ENCODE results near the gene NAGA.
A peak's percentile ranks its signal among the peaks of the same experiment; 100 is the strongest.

NAGA gene

DNA sequence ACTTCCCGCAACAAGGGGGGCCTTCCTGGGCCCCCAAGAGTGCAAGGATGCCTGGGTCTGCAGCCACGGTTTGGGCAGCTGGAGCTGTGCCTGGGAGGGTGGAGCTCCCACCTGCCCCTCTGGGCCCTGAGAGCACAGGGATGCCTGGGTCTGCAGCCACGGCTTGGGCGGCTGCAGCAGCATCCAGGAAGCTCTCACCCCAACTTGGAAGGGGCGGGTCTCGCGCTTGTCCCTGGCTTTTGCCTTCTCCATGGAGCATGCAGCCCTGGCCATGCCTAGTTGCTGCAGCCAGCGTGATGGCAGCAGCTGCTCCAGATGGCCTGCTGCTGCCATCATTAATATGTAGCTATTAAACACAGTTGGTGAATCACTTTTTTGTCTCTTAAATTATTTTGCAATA lies 35.4 kb downstream of the NAGA start:
- DNase-seq, result no peak

- no peak for DNase-seq
These were observed 37.1 kb downstream of the NAGA start for GRCh38 chr22:42033263-42034181.

DNA sequence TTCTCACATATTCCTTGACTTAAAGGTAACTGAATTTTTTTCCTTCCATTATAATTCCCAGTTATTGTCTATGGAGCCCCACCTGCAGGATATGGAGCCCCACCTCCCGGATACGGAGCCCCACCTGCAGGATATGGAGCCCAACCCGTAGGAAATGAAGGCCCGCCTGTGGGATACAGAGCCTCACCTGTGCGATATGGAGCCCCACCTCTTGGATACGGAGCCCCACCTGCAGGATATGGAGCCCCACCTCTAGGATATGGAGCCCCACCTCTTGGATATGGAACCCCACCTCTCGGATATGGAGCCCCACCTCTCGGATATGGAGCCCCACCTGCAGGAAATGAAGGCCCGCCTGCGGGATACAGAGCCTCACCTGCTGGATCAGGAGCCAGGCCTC lies 43.9 kb downstream of the NAGA start:
- DNase-seq, result no peak

DNA sequence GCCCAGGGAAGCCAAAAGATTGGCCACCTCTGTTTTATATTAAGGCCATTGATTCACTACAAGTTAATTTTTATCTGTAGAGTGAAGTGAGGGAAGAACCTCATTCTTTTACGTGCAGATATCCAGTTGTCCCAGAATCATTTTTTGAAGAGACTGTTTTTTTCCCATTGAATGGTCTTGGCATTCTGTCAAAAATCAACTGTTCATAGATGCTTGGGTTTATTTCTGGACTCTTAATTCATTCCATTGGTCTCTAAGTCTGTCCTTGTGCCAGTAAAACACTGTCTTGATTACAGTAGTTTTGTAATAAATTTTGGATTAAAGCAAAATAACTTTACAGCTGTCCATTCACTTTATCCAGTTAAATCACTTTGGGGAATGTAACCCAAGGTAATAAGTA lies 45.2 kb downstream of the NAGA start:
- DNase-seq, result no peak

DNA sequence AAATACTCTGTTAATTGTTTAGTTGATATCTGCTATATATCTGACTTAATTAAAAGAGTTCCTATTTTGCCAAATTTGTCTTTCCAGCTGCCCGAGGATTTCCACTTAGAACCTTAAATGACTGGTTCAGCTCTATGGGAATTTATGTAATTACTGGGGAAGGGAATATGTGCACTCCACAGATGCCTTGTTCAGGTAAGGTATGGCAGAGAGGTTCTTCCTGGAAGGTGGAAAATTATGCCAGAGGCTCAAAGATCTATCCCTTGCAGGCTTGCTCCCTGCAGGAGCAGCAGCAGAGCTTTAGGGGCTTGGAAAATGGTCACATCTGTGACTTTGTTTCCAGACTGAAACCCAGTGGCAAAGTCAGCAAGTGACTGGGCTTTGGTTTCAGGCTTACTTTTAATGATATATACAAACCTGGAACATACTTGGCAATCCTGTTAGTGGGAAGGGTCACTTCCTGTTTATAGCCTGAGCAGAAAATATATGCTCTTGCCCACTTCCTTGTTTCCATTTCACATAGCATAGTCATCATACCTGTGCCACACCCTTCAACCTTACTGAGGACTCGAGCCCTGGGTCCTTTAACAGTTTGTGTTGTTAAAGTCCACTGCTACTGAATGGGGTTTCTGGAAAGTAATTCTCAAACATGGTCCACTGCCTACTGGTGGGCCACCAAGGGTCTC lies 48.3 kb downstream of the NAGA start:
- DNase-seq, result peak in 2 of 3 donors; percentile 7 to 38

- DNase-seq, result no peak
These were observed 49.0 kb downstream of the NAGA start for GRCh38 chr22:42021571-42021970.

DNA sequence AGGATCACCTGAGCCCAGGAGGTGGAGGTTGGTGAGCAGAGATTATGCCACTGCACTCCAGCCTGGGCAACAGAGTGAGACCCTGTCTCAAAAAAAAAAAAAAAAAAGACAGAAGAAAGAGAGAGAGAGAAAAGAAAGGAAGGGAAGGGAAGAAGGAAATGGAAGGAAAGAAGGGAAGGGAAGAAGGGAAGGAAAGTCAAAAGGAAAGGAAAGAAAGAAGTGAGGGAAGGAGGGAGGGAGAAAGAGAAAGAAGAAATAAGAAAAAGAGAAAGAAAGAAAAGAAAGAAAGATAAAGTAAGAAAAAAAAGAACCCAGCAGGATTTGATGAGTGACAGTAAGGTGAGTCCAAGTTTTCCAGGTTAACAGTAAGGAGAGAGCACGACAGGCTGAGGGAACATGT lies 52.4 kb downstream of the NAGA start:
- DNase-seq, result no peak

- no peak for DNase-seq
These were observed 54.5 kb downstream of the NAGA start for GRCh38 chr22:42016111-42016510.

DNA sequence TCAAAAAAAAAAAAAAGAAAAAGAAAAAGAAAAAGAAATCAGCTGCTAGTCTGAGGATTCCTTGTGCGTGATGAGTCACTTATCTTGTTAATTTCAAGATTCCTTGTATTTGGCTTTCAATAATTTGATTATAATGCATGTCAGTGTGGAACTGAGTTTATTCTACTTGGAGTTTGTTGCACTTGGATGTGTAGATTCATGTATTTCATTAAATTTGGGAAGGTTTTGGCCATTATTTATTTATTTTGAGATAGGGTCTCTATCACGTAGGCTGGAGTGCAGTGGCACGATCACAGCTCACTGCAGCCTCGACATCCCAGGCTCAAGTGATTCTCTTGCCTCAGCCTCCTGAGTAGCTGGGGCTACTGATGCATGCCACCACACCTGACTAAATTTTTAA lies 57.2 kb downstream of the NAGA start:
- no peak for DNase-seq

DNA sequence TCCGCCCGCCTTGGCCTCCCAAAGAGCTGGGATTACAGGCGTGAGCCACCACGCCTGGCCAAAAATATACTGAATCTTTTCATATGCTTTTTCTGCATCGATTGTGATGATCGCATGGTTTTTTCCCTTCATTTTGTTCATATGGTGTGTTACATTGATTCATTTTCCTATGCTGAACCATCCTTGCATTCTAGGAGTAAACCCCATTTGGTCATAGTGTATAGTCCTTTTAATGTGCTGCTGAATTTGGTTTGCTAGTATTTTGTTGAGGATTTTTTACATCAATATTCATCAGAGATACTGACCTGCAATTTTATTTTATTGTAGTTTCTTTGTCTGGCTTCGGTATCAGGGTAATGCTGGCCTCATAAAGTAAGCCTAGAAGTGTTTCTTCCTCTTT lies 59.8 kb downstream of the NAGA start:
- DNase-seq, result no peak

Data from suppressor macrophage treated with lipopolysaccharide for 1 hour (primary cell).